ENCODE measurements around the gene CHAC1. TPM values are rescaled to one million over a fixed set of nuclear protein-coding genes. Genes with fewer than 3 reads are reported as not detected.
A peak's percentile ranks its signal among the peaks of the same experiment; 100 is the strongest.

The CHAC1 gene
- total RNA-seq, 1 donor, result 13.4 TPM

DNA sequence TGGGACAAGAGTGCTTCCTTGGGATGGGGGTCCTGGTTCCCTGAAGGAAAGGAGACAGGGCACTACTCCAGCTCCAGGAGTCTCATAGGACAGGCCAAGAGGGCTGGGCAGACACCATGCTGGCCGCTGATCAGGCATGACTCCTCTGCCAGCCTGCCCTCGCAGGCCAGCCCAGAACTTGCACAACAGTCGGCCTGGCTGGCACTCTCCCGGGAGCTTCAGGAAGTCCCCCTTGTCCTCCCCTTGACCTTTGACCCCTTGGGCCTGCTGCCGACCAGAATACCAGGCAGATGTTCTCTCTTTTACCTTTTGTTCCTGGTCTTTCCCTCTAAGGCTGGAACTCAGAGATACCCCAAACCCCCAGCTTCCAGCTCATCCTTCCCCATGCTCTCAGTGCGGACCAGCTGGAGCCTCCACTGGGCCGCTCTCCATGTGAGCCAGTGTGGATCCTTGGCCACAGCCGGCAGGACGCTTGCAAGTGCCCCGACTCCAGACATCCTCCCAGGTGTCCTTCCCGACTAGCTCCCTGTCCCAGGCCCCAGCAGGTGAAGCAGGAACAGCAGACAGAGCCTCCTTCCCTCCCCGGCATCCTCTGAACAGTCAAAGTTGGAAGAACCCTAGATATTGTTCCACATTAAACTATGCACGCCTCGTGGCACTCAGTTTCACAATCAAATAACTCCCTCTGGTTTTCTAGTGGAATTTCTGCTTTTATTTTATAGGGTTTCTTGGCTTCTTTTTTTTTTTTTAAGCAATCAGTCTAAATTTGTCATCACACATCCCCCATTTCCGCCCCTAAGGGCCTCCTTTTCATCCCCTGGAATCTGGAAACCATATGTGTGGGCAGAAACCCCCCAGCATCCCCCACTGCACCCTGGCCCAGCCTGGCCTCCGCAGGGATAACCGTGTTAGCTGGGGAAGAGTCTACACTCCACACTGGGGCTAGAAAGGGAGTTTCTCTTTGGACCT, 43.3 kb upstream of the CHAC1 start:
- TF ChIP-seq, protein P1, sequence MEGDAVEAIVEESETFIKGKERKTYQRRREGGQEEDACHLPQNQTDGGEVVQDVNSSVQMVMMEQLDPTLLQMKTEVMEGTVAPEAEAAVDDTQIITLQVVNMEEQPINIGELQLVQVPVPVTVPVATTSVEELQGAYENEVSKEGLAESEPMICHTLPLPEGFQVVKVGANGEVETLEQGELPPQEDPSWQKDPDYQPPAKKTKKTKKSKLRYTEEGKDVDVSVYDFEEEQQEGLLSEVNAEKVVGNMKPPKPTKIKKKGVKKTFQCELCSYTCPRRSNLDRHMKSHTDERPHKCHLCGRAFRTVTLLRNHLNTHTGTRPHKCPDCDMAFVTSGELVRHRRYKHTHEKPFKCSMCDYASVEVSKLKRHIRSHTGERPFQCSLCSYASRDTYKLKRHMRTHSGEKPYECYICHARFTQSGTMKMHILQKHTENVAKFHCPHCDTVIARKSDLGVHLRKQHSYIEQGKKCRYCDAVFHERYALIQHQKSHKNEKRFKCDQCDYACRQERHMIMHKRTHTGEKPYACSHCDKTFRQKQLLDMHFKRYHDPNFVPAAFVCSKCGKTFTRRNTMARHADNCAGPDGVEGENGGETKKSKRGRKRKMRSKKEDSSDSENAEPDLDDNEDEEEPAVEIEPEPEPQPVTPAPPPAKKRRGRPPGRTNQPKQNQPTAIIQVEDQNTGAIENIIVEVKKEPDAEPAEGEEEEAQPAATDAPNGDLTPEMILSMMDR (IDR thresholded peaks at IDR 0.05; ENCODE audit: insufficient read depth, low read depth, low read length), result no peak
- peak; percentile 76 for DNase-seq (ENCODE audit: low read depth)

DNA sequence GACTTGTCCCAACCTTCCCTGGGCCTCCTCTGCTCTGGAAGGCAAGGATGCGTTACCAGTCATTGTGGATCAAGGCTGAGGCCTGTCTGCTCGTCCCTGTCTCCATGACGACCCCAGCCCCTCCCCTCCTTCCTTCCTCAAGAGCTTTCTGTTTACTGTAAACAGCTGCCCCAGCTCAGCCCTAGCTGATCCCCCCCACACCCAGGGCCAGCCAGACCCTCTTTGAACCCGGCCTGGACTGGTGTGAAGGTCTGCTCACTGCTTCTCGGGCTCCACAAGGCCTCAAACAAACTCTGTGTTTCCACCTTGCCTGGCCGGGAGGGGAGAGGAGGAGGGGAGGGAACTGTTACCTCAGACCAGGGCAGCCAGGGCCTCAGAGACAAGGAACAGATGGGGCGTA, 42.1 kb upstream of the CHAC1 start:
- TF ChIP-seq, protein P1 (IDR thresholded peaks at IDR 0.05; ENCODE audit: insufficient read depth, low read depth, low read length), result no peak
- no peak overlapping the region for H3K4me3 ChIP-seq (ENCODE audit: low read depth, low read length)
- no peak for DNase-seq (ENCODE audit: low read depth)

More for the DNA sequence above, 43.3 kb upstream of the CHAC1 start:
- H3K4me3 ChIP-seq (ENCODE audit: low read depth, low read length), result no peak overlapping the region

DNA sequence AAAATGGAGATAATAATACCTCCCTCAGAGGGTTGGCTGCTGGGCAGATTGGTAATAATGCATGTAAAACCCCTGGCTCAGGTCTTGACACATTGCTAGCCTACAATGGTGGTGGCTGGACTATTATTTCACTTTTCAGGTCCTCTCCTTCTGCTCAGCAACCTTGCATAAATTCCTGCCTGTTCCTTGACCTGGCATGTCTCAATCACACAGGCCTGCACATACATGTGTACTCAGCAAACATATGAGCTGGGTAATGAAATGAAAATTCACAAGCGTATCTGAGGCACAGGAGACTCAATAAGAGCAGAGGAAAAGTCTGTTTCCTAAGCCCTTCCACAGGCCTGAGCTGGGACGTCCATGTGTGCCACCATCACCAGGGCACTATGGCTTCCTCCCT, 41.6 kb upstream of the CHAC1 start:
- TF ChIP-seq, protein P1 (IDR thresholded peaks at IDR 0.05; ENCODE audit: insufficient read depth, low read depth, low read length), result no peak
- DNase-seq (ENCODE audit: low read depth), result no peak
- no peak overlapping the region for H3K4me3 ChIP-seq (ENCODE audit: low read depth, low read length)

DNA sequence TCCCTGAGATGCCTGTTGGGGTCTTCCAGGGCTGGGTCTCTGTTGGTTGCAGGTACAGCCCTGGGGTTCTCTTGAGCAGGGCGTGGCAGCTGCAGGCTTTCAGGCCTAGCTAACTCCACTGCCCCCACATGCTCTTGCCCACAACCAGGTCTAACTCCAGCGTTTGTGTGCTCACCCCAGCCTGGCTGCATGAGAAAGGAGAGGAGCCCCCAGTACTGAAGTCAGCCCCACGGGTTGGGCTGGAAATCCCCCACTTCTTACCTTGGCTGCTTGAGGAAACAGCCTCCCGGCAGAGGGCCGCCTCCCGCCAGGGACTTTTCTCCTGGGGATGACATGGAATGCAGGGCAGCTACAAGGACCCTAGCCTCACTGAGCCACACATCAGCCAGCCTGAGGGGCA, 40.8 kb upstream of the CHAC1 start:
- H3K4me3 ChIP-seq (ENCODE audit: low read depth, low read length), result no peak overlapping the region
- TF ChIP-seq, protein P1 (IDR thresholded peaks at IDR 0.05; ENCODE audit: insufficient read depth, low read depth, low read length), result no peak
- DNase-seq (ENCODE audit: low read depth), result no peak

DNA sequence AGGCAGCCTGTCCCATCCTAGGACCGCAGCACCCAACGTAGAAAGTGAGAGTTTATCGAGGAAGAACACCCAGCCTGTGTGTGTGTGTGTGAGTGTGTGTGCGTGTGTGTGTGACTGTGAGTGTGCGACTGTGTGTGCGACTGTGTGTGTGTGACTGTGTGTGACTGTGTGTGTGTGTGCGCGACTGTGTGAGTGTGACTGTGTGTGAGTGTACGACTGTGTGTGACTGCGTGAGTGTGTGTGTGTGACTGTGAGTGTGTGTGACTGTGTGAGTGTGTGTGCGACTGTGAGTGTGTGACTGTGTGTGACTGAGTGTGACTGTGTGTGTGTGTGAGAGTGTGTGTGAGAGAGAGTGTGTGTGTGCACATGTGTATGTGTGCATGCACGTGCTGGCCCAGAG, 39.3 kb upstream of the CHAC1 start:
- no peak overlapping the region for H3K4me3 ChIP-seq (ENCODE audit: low read depth, low read length)
- TF ChIP-seq, protein P1 (IDR thresholded peaks at IDR 0.05; ENCODE audit: insufficient read depth, low read depth, low read length), result no peak
- DNase-seq (ENCODE audit: low read depth), result no peak

DNA sequence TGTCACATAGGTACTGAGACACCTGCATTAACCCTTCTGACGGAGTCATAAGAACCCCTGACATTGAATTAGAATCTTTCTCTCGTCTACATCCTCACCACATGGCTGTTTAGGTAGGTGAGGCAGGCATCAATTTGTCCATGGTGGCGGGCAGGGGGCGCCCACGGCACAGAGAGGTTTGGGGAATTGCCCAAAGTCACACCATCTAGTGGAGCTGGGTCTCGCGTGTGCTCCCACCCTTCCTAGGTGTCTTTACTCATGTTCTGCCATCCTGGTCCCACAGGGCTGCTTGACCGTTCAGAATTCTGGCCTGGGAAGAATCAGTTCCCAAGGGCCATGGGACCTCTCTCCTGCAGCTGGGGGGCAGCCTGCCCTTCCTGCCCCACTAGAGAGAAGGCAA, 38.8 kb upstream of the CHAC1 start:
- TF ChIP-seq, protein P1 (IDR thresholded peaks at IDR 0.05; ENCODE audit: insufficient read depth, low read depth, low read length), result no peak
- DNase-seq (ENCODE audit: low read depth), result no peak
- H3K4me3 ChIP-seq (ENCODE audit: low read depth, low read length), result no peak overlapping the region
